ENCODE results near the gene FGF23. TPM values are rescaled to one million over a fixed set of nuclear protein-coding genes. Genes with fewer than 3 reads are reported as not detected.

Gene FGF23
- total and polyA plus RNA-seq, 4 donors = 0.10 to 0.83 (median 0.47) TPM; not detected in 1

GRCh38 chr12:4421590-4422031 is 42.1 kb upstream of the FGF23 start:
- no peak for DNase-seq (ENCODE audit: low spot score)
- Histone ChIP-seq H3K27me3 (ENCODE audit: control insufficient read depth in 4 of 4, insufficient read depth in 4 of 4, low read length in 3 of 4) (peaks cover 0 to 4% (median 2%) of the 10 kb centered on the region in 4 donors), H3K36me3 (ENCODE audit: control insufficient read depth in 4 of 4, insufficient read depth in 3 of 4, low read depth in 1 of 4, low read length in 3 of 4) (no peaks in the 10 kb centered on the region), H3K4me3 (ENCODE audit: low read depth in 1 of 3, low read length in 3 of 3) (no peak overlapping the region), H3K4me1 (ENCODE audit: control insufficient read depth in 4 of 4, insufficient read depth in 4 of 4, low read length in 3 of 4) (no peaks in the 10 kb centered on the region), H3K9ac (ENCODE audit: low read depth in 1 of 2, low read length in 2 of 2) (no peak overlapping the region), H3K27ac (ENCODE audit: low read depth in 1 of 2, low read length in 2 of 2) (no peak overlapping the region), H3K9me3 (ENCODE audit: control insufficient read depth in 4 of 4, low read length in 3 of 4) (no peaks in the 10 kb centered on the region)
- TF ChIP-seq RAD21 (IDR thresholded peaks at IDR 0.05) = peak; percentile 65 to 77
- no peak for TF ChIP-seq ZBTB33 (IDR thresholded peaks at IDR 0.05)
- no peak for TF ChIP-seq NR2F2 (IDR thresholded peaks at IDR 0.05)
- TF ChIP-seq GABPA (IDR thresholded peaks at IDR 0.05 in 1 of 2, conservative IDR thresholded peaks at IDR 0.05 in 1 of 2) = no peak
- no peak for TF ChIP-seq MAX (IDR thresholded peaks at IDR 0.05)
- TF ChIP-seq HNF4A (conservative IDR thresholded peaks at IDR 0.05) = no peak
- no peak for TF ChIP-seq REST (IDR thresholded peaks at IDR 0.05)
- TF ChIP-seq RXRA (IDR thresholded peaks at IDR 0.05) = no peak
- no peak for TF ChIP-seq JUND (IDR thresholded peaks at IDR 0.05)
- TF ChIP-seq YY1 (IDR thresholded peaks at IDR 0.05) = no peak
- TF ChIP-seq SP1 (IDR thresholded peaks at IDR 0.05) = no peak
- peak; percentile 42 for TF ChIP-seq CTCF (IDR thresholded peaks at IDR 0.05; ENCODE audit: low read depth, low read length, missing input control)
- TF ChIP-seq FOXA1 (IDR thresholded peaks at IDR 0.05) = no peak
- TF ChIP-seq FOXA2 (IDR thresholded peaks at IDR 0.05) = no peak
- TF ChIP-seq TAF1 (conservative IDR thresholded peaks at IDR 0.05) = no peak
- no peak for TF ChIP-seq HNF4G (IDR thresholded peaks at IDR 0.05)
- WGBS = 31% methylated on average over 4 of the region's 4 CpGs

- Histone ChIP-seq H3K4me1 (ENCODE audit: control insufficient read depth in 4 of 4, insufficient read depth in 4 of 4, low read length in 3 of 4) (no peaks in the 10 kb centered on the region), H3K9me3 (ENCODE audit: control insufficient read depth in 4 of 4, low read length in 3 of 4) (no peaks in the 10 kb centered on the region), H3K27ac (ENCODE audit: low read depth in 1 of 2, low read length in 2 of 2) (no peak overlapping the region), H3K4me3 (ENCODE audit: low read depth in 1 of 3, low read length in 3 of 3) (no peak overlapping the region), H3K9ac (ENCODE audit: low read depth in 1 of 2, low read length in 2 of 2) (no peak overlapping the region), H3K27me3 (ENCODE audit: control insufficient read depth in 4 of 4, insufficient read depth in 4 of 4, low read length in 3 of 4) (peaks cover 0 to 4% (median 1%) of the 10 kb centered on the region in 4 donors), H3K36me3 (ENCODE audit: control insufficient read depth in 4 of 4, insufficient read depth in 3 of 4, low read depth in 1 of 4, low read length in 3 of 4) (no peaks in the 10 kb centered on the region)
- 85% methylated on average over 5 of the region's 5 CpGs for WGBS
- no peak for DNase-seq (ENCODE audit: low spot score)
- no peak for TF ChIP-seq CTCF (IDR thresholded peaks at IDR 0.05; ENCODE audit: low read depth, low read length, missing input control)
- TF ChIP-seq ATF3 (IDR thresholded peaks at IDR 0.05) = no peak
- no peak for TF ChIP-seq REST (IDR thresholded peaks at IDR 0.05)
- no peak for TF ChIP-seq GABPA (IDR thresholded peaks at IDR 0.05 in 1 of 2, conservative IDR thresholded peaks at IDR 0.05 in 1 of 2)
- TF ChIP-seq RXRA (IDR thresholded peaks at IDR 0.05) = no peak
- no peak for TF ChIP-seq MAX (IDR thresholded peaks at IDR 0.05)
Observed at GRCh38 chr12:4420138-4420670, 40.7 kb upstream of the FGF23 start.
